HL-60/S4 (cell line): Measurements from ENCODE around the gene SPAG16.

Experiments used
- in situ Hi-C: fragments of 300-500 bp; cut with MboI; formaldehyde crosslinking; loops from 2 replicates; pipeline ENCODE4 v1.14.3; 2022; ENCODE audit warnings: low sequenced_read_pairs

SPAG16 gene

DNA sequence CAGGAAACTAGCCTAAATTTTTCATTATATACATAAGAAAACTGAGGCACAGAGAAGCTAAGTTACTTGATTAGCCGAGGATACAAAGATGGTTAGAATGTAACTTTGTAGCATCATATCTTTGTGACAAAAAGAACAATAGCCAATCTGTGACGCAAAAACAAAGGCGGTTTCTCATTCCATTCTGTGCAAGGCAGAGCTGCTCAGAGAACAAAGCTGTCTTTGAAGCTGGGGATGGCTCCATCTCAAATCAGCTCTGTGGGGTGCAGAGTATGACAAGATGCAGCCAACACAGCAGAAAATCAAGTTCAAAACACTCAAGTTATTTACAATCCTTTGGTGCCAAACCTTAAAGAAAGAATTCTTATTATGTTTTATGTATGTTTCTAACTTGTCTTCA is 1044.7 kb downstream of the SPAG16 start:
- in situ Hi-C loops = no loop called here

DNA sequence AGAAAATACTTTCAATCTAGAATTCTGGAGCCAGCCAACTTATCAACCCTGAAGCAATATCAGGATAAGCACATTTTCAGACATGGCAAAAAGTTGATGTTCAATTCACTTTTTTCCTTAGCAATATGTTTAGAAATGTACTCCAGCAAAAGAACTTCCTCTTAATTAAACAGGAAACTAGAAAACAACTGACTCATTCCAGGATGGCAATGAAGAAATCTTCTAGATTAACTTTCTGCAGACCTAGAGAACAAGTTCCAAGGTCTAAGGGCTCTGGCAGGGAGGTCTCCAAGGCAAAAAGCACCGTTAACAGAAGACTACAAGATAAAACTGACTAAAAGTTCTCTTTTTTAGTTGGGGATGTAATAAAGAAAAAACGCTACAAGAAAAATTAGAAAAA is 1057.4 kb downstream of the SPAG16 start:
- in situ Hi-C loops = no loop called here

DNA sequence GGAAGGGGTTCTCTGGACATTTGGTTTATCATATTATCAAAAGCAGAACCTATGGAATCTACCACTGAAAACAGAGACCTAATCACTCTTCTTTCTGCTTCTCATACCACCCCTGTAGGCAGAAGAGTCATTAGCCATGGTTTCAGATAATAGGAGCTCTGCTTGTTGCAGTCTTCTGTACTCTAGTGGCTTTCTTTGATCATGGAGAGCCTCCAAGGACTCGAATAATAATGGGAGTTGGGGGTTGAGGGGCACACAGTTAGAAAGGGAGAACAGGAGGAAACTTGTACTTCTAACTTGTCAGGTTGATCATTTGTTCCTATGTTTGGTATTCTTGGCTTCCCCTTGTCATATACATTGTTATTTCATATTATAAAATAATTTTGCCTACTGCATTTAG is 1074.2 kb downstream of the SPAG16 start:
- in situ Hi-C loops = no loop called here

DNA sequence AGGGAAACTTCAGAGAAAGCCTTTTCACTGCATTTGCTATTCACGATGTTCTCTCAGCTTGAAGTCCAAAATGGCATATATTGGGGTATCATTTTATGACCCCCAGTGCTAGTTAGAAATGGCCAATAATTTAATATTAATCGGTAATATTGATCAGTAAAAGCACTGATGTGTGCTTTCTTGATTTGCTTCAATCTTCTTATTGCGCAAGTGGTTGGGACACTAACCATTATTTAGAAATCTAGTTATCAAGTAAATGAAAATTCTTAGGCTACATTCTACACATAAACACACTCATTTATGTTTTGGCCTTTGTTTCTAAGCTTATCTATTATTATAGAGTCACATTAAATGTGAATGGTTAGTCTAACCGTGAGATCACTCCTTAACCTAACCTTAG is 1076.9 kb downstream of the SPAG16 start:
- in situ Hi-C loops = no loop called here

DNA sequence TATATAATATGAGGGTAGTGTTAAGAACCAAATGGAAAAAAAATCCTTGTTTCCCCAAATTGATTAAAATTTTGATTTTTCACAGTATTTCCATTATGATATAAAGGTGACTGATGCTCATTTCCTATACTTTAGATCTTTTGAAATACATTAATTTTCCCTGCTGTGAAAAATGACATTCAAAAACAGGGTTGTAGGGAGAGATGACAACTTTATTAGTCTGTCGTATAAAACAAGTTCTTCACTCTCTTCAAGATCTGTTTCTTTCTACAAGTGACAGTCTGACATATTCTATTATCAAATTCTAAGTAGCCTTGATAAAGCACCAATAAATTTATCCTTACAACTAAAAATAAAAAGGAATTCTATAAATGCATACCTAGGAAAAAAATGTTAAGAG is 1081.3 kb downstream of the SPAG16 start:
- in situ Hi-C loops = no loop called here

DNA sequence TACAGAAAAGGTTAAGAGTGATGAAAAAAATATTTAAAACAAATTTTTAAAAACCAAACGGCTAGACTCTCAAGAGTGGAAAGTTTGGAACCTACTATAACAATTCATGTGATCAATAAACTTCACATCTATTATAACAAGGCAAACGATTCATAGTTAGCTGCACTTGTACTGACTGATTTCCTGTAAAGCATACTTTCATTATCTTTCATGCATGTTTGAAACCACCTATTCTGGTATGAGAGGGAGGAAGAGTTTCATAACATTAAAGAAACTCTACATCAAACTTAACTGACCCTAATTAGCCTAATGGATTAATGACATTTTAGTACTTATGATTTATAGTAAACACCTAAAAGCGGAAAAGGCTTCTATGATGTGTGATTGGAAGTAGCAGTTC is 1082.9 kb downstream of the SPAG16 start:
- in situ Hi-C loops = no loop called here

DNA sequence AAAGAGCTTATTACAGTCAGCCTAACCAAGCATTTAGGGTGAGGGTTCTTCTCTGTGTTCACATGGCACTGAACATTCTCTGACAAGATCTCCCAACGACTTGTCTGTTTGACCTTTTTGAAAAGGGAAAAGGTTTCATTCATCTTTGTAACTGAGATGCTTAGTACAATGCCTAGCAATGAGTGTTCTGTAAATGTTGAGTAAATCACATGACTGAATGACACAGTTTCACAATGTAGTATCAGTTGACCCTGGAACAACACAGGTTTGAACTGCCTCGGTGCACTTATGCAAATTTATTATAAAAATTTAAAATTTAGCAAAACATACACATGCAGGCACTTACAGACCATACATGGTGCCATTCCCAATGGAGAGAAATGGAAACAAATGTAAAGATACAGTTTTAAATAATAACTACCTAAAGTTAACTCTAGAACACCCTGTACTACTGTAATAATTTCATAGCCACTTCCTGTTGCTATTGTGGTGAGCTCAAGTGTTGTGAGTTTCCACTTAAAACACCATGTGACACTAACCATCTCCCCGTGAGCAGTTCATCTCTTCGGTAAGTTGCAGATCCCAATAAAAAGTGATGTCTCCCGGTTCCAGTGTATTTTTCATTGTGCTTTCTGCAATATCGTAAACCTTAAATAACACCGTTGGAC is 1092.5 kb downstream of the SPAG16 start:
- in situ Hi-C loops = no loop called here

DNA sequence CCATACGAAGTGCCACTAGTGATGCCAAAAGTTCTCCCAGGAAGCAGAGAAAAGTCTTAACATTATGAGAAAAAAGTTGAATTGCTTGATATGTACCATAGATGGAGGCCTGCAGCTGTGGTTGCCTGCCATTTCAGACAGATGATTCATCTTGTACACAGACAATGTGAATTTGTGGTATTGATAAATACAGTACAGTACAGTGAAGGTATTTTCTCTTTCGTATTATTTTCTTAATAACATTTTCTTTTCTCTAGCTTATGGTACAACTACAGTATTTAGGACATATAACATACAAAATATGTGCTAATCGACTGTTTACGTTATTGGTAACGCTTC is 1093.0 kb downstream of the SPAG16 start:
- in situ Hi-C loops = no loop called here

DNA sequence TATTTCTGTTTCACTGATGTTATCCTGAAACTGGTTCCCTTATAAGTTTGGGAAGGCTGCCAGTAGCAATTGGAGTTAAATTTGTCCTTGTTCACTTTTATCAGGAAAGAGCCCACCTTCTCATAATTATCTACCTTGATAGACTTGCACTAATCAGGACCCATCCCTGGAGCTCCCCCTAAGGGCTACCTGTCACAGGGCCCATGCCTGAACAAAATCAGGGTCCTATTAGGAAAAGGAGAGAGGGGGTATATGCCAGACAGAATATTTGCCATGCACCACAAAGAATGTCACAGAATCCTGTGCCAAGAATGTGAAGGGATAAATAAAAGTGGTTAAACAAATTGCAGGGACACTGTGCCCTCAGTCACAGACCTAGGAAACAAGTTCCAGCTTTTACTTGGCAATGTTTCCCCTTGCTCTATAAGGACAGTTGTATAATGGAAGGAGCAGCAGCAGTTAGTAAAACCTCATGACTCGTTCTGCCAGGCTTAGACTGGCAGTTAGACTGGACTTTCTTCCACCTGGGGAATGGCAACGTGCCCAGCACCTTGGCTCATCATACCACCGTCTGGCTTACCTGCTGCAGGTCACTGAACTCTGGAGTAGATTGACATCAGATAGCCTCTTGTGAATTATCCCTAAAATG is 1094.3 kb downstream of the SPAG16 start:
- in situ Hi-C loops = no loop called here

DNA sequence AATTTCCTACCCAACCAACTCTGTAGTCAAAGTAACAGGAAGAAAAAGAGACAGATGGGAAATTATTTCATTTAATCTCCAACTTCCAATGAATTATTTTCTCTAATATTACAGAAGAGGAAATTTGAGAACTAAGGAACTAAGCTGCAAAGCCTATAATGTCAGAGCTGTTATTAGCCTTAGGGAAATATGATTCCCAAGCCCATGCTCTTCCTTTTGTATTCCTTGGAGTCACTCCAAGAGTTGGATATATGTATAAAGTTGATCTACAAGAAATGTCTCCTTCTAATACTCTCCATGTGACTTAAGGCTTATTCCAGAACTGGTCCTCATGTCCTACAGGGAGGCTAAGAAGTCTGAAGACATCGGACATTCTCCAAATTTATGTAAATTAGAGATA is 1095.0 kb downstream of the SPAG16 start:
- in situ Hi-C loops = no loop called here

DNA sequence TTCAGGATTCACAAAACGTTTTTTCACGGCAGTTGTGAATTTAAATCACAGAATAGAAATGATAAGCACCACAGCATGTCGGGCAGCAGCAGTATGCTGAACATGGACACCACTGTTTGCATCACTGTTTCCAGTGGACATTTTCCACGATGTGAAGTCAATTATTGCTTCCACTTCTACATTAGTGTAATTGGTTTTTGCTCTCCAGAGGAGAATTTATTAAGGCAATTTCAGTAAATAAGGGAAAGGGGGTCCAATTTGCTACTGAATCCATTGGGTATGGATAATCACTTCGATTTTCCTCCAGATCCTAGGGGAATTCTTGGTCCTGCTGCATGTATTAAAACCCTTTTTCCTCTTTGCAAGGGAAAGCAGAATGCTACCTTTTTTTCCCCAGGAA is 1096.4 kb downstream of the SPAG16 start:
- in situ Hi-C loops = no loop called here

DNA sequence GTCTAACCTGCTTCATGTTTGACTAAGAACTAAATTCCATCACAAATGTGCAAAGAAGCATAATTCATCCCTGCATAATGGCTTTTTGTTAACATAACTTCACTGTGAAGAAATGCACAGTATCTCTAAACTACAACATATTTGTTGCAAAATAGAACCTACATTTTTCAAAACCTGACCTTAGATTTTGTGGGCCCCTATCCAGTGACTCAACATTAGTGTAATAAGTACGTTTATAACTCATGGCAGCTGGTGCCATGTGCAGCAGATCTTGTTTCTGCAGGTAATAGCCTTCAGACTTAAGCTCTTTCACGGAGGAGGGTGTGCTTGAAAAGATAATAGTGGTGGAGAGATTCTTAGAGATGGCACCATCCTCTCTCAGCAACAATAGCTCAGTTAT is 1098.0 kb downstream of the SPAG16 start:
- in situ Hi-C loops = no loop called here

DNA sequence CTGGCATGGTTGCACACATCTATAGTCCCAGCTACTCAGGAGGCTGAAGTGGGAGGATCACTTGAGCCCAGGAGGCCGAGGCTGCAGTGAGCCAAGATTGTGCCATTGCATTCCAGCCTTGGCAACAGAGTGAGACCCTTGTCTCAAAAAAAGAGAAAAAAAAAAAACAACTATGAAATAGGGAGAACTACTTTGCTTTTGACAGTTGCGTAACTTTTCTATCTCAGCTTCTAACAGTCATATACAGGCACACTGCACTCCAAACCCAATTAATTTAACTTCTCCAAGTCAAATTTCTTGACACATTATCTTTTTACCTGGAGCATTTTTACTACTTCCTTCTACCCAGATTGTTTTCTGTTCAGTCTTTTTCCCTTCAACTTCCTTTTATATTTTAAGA is 1102.5 kb downstream of the SPAG16 start:
- in situ Hi-C loops = no loop called here

DNA sequence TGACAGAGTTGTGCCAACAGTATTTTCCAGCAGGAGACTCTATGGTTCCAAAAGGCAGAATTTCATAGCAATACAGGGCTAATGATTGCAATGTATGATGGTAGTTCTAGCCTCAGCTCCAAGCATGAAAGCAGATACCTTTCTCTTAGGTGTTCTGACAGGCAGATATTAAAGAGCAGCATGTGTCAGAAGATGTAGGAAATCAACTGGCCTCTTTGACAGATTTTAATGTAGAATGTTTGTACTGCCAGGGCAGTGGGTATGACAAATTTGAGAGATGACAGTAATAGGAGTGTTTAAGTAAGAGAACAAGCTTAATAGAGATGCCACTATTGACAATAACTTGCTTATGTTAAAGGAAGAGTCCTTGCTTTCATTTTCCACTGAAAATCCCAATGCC is 1105.1 kb downstream of the SPAG16 start:
- in situ Hi-C loops = no loop called here

DNA sequence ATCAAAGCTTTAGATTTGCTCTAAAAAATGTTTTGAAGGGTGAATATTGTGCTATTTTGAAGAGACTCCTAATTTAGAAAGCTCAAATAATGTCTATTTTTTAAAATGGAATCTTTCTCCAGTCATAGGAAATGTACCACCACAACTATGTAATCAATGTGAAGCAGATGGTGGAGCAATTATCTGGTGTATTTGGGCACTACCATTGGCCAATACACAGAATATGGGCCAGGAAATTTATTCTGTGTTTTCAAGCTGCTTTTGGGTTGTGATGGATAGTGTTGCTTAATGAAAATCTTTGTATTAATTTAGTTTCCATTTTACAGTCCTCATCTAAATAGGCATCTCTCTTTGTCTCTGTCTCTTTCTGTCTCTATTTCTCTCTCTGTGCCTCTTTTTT is 1109.5 kb downstream of the SPAG16 start:
- in situ Hi-C loops = no loop called here

DNA sequence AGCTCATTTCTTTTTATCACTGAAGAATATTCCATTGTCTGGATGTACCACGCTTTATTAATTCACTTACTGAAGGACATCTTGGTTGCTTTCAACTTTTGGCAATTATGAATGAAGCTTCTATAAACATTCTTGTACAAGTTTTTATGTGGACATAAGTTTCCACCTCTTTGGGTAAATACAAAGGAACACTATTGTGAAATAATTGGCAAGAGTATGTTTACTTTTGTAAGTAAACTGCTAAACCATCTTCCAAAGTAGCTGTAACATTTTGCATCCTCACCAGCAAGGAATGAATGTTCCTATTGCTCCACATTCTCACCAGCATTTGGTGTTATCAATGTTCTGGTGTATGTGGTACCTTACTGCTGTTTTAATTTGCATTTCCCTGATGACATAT is 1110.8 kb downstream of the SPAG16 start:
- in situ Hi-C loops = no loop called here

DNA sequence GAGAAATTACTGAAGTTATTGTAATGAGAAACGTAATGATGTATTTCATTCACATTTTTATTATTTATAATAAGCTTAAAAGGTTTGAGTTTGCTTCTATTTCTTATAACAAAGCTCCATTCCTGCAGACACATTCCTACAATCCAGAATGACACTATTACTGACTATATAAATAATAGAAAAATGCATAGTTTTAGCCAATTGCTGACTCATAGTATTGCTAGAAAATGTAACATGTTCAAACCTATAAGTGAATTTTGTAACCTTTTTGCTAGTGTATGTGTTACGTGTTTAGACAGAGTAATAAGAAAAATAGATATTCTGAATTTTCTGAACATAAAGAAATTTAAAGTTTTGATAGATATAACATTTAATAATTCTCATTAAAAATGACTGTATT is 1117.3 kb downstream of the SPAG16 start:
- in situ Hi-C loops = no loop called here

DNA sequence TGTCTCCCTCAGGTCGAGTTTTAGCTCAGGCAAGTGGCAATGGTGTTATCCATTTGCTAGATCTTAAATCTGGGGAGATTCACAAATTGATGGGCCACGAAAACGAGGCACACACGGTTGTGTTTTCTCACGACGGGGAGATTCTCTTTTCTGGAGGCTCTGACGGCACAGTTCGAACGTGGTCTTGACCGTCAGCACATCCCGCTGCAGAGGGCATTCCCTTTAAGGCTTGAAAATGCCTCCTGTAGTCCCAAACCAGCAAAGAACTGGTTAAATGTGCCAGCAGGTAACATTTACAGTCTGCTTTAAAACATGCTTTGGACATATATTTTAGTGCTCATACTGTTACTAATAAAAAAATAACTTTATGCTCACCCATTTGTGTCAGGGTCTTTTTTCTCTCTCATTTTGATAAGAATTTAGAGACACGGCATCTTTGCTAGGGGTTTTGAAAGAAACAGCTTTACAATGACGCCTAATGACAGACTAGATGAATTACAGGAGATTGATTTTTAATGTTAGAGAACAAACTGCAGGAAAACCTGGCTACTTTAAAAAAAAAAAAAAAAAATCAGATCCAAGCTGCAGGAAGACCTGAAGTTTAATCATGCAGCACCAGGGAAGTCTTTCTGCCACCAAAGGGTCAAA is 1126.0 kb downstream of the SPAG16 start:
- in situ Hi-C loops = no loop called here

DNA sequence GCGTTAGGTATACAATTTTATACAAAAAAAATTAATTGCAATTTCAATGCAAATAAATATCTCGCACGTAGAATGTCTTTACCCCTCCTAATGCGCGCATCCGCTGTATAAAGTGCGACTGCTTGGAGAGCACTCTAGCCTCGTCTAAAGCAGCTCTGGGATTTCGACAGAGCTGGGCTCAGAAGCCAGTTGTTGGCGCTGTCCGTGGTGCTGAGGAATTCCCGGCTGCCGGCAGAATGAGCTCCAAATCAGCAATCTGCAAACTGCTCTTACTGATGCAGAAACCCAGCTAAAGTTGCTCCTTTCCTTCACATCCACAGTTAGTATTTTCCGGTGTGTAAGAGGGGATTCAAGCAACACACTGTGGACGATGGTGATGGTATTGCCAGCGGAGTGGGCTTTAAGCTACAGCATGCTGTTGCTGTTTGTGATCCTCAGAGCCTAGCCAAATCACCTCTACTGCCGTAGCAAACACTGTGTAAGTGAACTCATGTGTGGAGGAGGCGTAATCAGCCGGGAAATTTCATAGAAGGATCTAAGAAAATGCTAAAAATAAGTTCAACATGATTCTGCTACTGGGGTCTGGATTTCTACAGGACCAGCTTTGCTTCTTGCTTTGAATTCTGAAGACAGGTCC is 1126.8 kb downstream of the SPAG16 start, which contains the start of gene VWC2L:
VWC2L (plus strand) TSS at position 137 of the 637 bp plus-strand sequence. CDS start 3,140 bp downstream, outside the sequence.
- in situ Hi-C loops = no loop called here

DNA sequence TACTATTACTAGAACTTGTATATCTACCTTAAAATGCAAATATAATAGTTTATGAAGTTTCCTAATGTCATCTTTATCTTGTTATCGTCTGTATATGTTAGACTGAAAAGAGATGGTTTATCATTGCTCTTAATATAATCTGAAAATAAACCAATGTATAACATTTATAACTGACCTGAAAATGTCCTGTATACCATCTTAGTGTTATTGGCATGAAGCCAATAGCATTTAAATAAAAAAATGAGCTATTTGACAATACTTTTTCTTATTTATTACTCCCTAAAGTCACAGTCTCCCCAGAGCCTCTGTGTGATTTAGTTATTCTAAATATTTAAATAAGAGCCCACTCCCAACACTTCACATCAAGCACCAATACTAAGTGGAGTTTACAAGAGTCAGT is 1128.4 kb downstream of the SPAG16 start:
- in situ Hi-C loops = no loop called here

DNA sequence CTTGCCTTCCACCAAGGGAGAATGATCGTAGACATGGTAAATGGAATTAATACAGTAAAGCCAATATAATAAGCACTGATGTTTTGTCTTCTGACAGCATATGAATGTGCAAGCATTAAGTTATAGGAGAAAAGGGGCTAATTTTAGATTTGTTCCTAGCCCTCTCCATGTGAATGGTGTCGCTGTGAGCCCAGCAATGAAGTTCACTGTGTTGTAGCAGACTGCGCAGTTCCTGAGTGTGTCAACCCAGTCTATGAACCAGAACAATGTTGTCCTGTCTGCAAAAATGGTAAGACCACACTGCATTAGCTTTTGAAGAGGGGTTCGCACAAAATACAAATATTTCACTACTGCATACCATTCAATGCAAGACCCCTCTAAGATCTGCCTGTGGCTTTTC is 1152.2 kb downstream of the SPAG16 start:
- in situ Hi-C loops = no loop called here
